GM18858 (cell line): ENCODE results near the gene CDH4.

Experiments used
- ATAC-seq: cut with Tn5 transposase; IDR thresholded peaks from one replicate; pipeline ENCODE4 v1.9.1; 2021; ENCODE audit not compliant: unreplicated experiment

Gene CDH4

GRCh38 chr20:61513124-61514017 is 261.3 kb downstream of the CDH4 start:
- ATAC-seq: no peak

- ATAC-seq: no peak
Measured at GRCh38 chr20:61514018-61514365, 261.9 kb downstream of the CDH4 start.

GRCh38 chr20:61514396-61514795 is 262.3 kb downstream of the CDH4 start:
- no peak for ATAC-seq

GRCh38 chr20:61514805-61515505 is 262.9 kb downstream of the CDH4 start:
- ATAC-seq: no peak

GRCh38 chr20:61515922-61516321 is 263.9 kb downstream of the CDH4 start:
- no peak for ATAC-seq

- ATAC-seq: no peak
Measured at GRCh38 chr20:61516346-61517208, 264.5 kb downstream of the CDH4 start.

GRCh38 chr20:61517419-61517818 is 265.4 kb downstream of the CDH4 start:
- ATAC-seq: no peak

- no peak for ATAC-seq
Measured at GRCh38 chr20:61518424-61518951, 266.4 kb downstream of the CDH4 start.

- ATAC-seq: no peak
Measured at GRCh38 chr20:61519488-61519887, 267.4 kb downstream of the CDH4 start.

- no peak for ATAC-seq
Measured at GRCh38 chr20:61520076-61520892, 268.2 kb downstream of the CDH4 start.

GRCh38 chr20:61520893-61521460 is 268.9 kb downstream of the CDH4 start:
- ATAC-seq: no peak

- ATAC-seq: no peak
Measured at GRCh38 chr20:61521687-61522420, 269.8 kb downstream of the CDH4 start.

GRCh38 chr20:61522498-61523090 is 270.5 kb downstream of the CDH4 start:
- ATAC-seq: no peak

- ATAC-seq: no peak
Measured at GRCh38 chr20:61523145-61523544, 271.1 kb downstream of the CDH4 start.

GRCh38 chr20:61524951-61525666 is 273.0 kb downstream of the CDH4 start:
- ATAC-seq: no peak

GRCh38 chr20:61525781-61526431 is 273.8 kb downstream of the CDH4 start:
- no peak for ATAC-seq

- no peak for ATAC-seq
Measured at GRCh38 chr20:61526907-61527306, 274.8 kb downstream of the CDH4 start.

- ATAC-seq: no peak
Measured at GRCh38 chr20:61527626-61528025, 275.6 kb downstream of the CDH4 start.
